ENCODE data around the gene VPS39.

Gene VPS39

DNA sequence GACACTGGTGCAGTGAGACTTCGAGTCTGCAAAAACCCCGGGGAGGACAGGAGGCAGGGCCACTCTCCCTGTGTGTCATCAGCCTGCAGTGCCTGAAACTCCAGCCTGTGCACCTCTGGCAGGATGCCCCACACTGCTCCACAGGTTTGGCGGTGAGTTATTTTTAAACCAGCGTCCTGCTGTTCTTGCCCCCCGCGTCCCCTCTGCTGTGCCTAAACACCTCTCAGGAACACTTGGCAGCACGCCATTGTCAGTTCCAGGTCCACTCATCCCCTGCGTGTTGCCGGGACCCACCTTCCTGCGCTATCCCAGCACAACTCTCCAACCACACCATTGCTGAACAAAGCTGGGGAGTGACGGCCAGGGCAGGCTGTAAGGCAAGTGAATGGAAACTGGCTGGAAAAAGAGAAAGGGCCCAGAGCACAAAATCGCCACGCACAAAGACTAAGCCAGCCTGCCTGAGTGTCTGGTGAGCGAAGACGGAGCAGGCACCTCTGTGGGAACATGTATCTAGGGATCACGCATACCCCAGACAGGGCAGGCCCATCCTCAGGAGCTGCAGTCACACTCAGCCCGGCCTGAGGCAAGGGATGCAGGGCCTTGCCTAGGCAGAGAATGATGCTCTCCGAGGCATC, 48.6 kb downstream of the VPS39 start:
- no peak for TF ChIP-seq CTCF (IDR thresholded peaks at IDR 0.05)
- Histone ChIP-seq H3K9me3 (ENCODE audit: control insufficient read depth, low read length) (no peaks in the 10 kb centered on the region), H3K27me3 (ENCODE audit: control insufficient read depth, insufficient read depth, low read length) (no peaks in the 10 kb centered on the region), H3K4me1 (peaks cover 15% of the 10 kb centered on the region), H3K36me3 (ENCODE audit: control insufficient read depth, insufficient read depth, low read length) (no peaks in the 10 kb centered on the region), H3K27ac (no peak overlapping the region), H3K4me2 (ENCODE audit: low read length) (no peak overlapping the region), H3K9ac (no peak overlapping the region), H3K79me2 (no peaks in the 10 kb centered on the region), H3K4me3 (ENCODE audit: low read depth, low read length) (no peak overlapping the region), H2AFZ (no peak overlapping the region)

GRCh38 chr15:42158941-42159340, 49.2 kb downstream of the VPS39 start:
- Histone ChIP-seq H3K36me3 (ENCODE audit: control insufficient read depth, insufficient read depth, low read length) (no peaks in the 10 kb centered on the region), H3K4me3 (ENCODE audit: low read depth, low read length) (no peak overlapping the region), H2AFZ (no peak overlapping the region), H3K9ac (no peak overlapping the region), H3K4me1 (peaks cover 17% of the 10 kb centered on the region), H3K4me2 (ENCODE audit: low read length) (no peak overlapping the region), H3K79me2 (no peaks in the 10 kb centered on the region), H3K27ac (no peak overlapping the region), H3K9me3 (ENCODE audit: control insufficient read depth, low read length) (no peaks in the 10 kb centered on the region), H3K27me3 (ENCODE audit: control insufficient read depth, insufficient read depth, low read length) (no peaks in the 10 kb centered on the region)
- no peak for TF ChIP-seq CTCF (IDR thresholded peaks at IDR 0.05)

GRCh38 chr15:42157981-42158765, 49.9 kb downstream of the VPS39 start:
- no peak for TF ChIP-seq CTCF (IDR thresholded peaks at IDR 0.05)
- H3K4me2 ChIP-seq (ENCODE audit: low read length), result no peak overlapping the region
- no peaks in the 10 kb centered on the region for H3K9me3 ChIP-seq (ENCODE audit: control insufficient read depth, low read length)
- no peak overlapping the region for H3K4me3 ChIP-seq (ENCODE audit: low read depth, low read length)
- H3K27me3 ChIP-seq (ENCODE audit: control insufficient read depth, insufficient read depth, low read length), result no peaks in the 10 kb centered on the region
- no peak overlapping the region for H3K9ac ChIP-seq
- peaks cover 17% of the 10 kb centered on the region for H3K4me1 ChIP-seq
- no peak overlapping the region for H2AFZ ChIP-seq
- H3K27ac ChIP-seq, result no peak overlapping the region
- H3K36me3 ChIP-seq (ENCODE audit: control insufficient read depth, insufficient read depth, low read length), result no peaks in the 10 kb centered on the region
- H3K79me2 ChIP-seq, result no peaks in the 10 kb centered on the region

DNA sequence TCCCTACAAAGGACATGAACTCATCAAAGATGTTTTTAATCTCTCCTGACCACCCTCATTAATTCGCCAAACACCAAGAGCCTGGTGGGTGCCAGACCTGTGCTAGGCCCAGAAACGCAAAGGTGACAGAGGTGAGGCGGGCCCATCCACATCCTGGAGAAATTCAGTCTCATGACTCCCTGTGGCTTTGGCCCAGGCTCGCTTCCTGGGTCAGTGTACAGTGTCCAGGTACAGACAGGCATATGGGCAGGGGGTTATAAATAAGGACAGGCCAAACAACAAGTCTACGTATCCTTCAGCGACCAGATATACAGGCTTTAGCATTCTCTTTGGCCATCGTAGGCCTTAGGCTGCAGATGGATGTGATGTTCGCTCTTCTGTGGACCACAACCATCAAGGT, 50.7 kb downstream of the VPS39 start:
- H2AFZ ChIP-seq, result no peak overlapping the region
- no peak overlapping the region for H3K9ac ChIP-seq
- H3K36me3 ChIP-seq (ENCODE audit: control insufficient read depth, insufficient read depth, low read length), result no peaks in the 10 kb centered on the region
- no peak overlapping the region for H3K4me3 ChIP-seq (ENCODE audit: low read depth, low read length)
- H3K27me3 ChIP-seq (ENCODE audit: control insufficient read depth, insufficient read depth, low read length), result no peaks in the 10 kb centered on the region
- H3K4me1 ChIP-seq, result peaks cover 17% of the 10 kb centered on the region
- H3K27ac ChIP-seq, result no peak overlapping the region
- no peak overlapping the region for H3K4me2 ChIP-seq (ENCODE audit: low read length)
- TF ChIP-seq CTCF (IDR thresholded peaks at IDR 0.05), result no peak
- H3K79me2 ChIP-seq, result no peaks in the 10 kb centered on the region
- no peaks in the 10 kb centered on the region for H3K9me3 ChIP-seq (ENCODE audit: control insufficient read depth, low read length)

Measured in parathyroid adenoma (tissue), 2 donors.